GM18873 (cell line): ENCODE measurements around the gene THAP3.
"Not testable (repeated sequence)": the region's sequence is repeated elsewhere in the genome, so short reads cannot be mapped to it uniquely, and the experiment has no call there.

Experiments used
- ATAC-seq: cut with Tn5 transposase; IDR thresholded peaks from one replicate; pipeline ENCODE4 v1.9.1; 2021; ENCODE audit warnings: mild to moderate bottlenecking, moderate library complexity, moderate number of reproducible peaks; ENCODE audit not compliant: unreplicated experiment, low FRiP score

Gene THAP3

GRCh38 chr1:6590046-6590445 is 34.6 kb upstream of the THAP3 start:
- no peak for ATAC-seq

- no peak for ATAC-seq
These were observed 33.4 kb upstream of the THAP3 start for GRCh38 chr1:6591222-6591621.

GRCh38 chr1:6591644-6592043 is 33.0 kb upstream of the THAP3 start:
- no peak for ATAC-seq

GRCh38 chr1:6592441-6592840 is 32.2 kb upstream of the THAP3 start:
- no peak for ATAC-seq

DNA sequence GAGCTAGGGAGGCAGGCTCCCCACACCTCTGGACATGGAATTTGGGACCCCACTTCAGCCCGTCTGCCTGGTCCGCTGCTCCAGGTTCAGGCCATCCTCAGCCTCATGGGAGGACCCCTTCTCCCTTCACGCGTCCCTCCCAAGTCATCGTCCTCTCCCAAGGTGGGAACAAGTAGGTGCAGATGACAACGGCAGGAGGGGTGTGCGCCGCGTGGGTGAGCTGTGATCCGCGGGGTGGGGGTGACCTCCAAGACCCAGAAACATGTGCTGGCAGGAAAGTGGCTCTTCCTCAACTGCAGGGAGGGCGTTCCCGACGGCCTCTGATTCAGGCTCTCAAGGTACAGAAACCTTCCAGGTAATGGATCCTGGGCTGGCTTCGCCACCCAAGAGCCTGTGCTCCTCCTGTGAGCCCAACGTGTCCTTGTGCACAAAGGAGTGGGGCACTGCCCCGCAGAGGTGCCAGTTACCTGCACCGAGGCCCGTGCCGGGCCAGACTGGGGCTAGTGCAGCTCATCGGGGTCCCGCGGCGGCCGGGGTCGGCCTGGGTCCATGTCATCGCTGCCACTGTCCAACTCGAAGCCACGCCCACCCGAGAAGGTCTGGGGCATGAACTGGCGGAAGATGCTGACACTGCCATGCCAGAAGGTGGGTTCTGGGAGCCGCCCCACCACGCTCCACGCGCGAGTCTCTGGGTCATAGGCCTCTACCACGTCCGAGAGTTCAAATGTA is 31.6 kb upstream of the THAP3 start:
- ATAC-seq: no peak

DNA sequence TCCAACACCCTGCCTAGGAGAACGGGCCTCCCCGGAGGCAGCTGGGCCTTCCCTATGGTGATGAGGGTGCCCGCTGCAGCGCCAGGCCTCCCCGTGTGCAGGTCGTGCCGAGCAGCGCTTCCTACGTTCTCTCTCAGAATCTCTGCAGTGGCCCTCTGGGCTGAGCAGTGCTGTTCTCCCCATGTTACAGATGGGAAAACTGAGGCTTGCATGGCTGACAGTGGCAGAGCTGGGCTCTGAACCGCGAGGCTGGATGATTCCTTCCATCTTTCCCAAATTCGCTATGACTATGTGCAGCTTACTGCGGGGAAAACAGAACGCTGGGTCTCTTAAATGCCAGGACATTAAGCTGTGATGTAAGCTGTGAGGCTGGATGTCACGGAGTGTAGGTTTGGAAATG is 30.9 kb upstream of the THAP3 start:
- no peak for ATAC-seq

- ATAC-seq: no peak
These were observed 29.5 kb upstream of the THAP3 start for GRCh38 chr1:6594977-6595740.

DNA sequence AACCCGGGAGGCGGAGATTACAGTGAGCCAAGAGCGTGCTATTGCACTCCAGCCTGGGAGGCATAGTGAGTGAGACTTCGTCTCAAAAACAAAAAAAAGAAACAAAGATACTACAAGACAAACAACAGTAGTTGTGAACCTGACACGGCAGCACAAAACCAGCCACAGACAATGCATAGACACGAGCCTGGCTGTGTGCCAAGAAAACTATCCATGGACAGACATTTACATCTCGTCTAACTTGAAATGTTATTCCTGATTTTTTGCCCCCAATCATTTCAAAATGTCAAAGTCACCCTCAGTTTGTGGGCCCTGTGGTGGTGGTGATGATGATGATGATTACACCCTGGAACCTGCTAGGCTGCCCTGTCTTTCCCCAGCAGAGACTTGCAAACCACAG is 28.3 kb upstream of the THAP3 start:
- no peak for ATAC-seq

- no peak for ATAC-seq
These were observed 27.5 kb upstream of the THAP3 start for GRCh38 chr1:6596886-6597776.

DNA sequence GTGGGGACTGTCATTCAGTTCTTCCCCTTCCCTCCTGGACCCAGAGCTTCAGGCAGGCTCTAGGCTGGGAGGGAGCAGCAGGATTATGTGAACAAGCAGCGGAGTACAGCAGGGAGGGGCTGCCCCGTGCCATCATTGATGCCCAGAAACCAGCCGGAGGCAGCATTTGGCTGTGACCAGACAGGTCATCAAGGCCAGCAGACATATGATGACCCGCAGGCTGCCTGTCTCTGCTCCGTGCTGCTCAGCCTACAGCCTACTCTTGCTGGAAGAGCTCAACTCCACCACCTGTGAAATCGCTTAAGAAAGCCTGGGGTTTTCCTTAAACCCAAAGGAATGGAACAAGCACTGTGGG is 26.9 kb upstream of the THAP3 start:
- no peak for ATAC-seq

DNA sequence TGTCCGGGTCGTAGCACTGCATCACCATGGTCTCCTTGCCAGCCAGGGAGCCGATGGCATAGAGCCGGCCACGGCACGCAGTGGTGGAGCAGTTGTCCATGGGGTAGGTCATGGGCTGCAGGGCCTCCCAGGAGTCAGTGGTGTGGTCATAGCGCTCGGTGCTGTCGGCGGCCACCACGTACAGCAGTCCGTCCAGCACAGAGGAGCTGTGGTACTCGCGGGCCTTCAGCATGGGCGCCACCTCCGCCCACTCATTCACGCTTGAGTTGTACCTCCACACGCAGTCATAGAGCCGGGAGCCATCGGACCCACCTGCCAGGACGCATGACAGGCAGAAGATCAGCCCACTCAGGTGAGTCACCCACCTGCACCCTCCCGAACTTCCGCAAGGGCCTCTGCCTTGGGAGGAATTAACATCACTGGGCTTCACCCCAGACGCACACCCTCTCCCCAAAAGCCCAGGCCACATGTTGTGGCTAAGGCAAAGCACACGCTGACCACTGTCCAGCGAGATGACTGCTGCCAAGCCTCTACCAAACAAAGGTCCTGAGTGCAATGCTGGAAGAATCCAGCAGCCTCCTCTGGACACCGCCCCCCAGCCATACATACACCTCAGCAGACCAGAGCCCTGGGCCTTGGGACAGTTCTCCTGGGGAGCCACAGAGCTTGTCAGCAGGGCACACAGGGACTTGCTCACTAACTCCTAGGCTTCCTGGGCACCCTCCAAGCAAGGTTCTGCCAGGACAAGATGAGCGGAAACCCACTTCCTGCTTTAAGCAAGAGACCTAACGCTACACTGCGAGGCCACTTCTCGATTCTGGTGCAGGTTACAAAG is 25.3 kb upstream of the THAP3 start:
- no peak for ATAC-seq

DNA sequence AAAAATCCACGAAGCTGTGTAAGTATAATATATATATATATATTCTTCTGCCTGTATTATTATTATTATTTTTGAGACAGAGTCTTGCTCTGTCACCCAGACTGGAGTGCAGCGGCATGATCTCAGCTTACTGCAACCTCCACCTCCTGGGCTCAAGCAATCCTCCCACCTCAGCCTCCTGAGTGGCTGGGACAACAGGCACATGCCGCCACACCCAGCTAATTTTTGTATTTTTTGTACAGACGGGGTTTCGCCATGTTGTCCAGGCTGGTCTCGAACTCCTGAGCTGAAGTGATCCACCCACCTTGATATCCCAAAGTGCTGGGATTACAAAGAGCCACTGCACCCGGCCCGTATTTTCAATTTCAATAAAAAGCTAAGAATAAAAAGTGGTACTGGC is 24.7 kb upstream of the THAP3 start:
- ATAC-seq: not testable (repeated sequence)

GRCh38 chr1:6600410-6601048 is 24.1 kb upstream of the THAP3 start:
- ATAC-seq: no peak

- ATAC-seq: no peak
These were observed 23.4 kb upstream of the THAP3 start for GRCh38 chr1:6601049-6601922.

DNA sequence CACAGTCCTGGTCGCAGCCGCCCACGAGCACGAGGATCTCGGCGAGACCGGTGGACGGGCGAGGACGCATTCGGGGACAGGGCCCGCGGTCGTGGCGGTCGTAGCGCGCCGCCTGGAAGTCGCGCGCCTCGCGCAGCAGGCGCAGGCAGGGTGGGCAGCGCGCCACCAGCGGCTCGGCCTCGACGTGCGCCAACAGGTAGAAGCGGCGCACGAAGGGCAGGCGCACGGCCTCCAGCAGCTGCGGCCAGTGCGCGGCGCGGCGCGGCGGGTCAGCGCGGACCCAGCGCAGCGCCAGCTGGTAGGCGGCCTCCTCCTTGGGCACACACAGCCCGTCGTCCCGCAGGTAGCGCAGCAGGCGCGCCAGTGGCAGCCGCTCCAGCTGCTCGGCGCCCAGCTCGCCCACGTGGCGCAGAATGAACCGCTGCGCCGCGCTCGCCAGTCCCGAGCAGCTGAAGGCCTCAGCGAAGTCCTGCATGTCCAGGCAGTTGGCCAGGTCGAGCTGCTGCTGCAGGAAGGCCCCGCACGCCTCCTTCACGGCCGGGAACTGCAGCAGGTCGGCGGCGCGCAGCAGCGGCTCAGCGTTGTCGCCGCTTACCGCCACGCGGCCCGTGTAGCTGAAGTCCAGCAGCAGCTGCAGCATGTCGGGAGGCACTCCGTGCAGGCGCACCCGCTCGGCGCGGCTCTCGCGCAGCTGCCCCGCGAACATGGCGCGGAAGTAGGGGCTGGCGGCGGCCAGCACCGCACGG is 22.6 kb upstream of the THAP3 start:
- peak; percentile 30 for ATAC-seq

GRCh38 chr1:6602669-6603237 is 21.9 kb upstream of the THAP3 start, which contains the start of gene KLHL21:
KLHL21 (minus strand) TSS chr1:6602869; CDS start chr1:6602817, 52 bp downstream.
- peak; percentile 29 for ATAC-seq

GRCh38 chr1:6603238-6603914 is 21.3 kb upstream of the THAP3 start:
- no peak for ATAC-seq
